GM21447 (cell line): ENCODE results near the gene KPNA4.
"Not testable (repeated sequence)": the region's sequence is repeated elsewhere in the genome, so short reads cannot be mapped to it uniquely, and the experiment has no call there.

ENCODE experiments used
- ATAC-seq: cut with Tn5 transposase; IDR thresholded peaks from one replicate; pipeline ENCODE4 v1.9.1; 2021; ENCODE audit not compliant: unreplicated experiment

Gene KPNA4

DNA sequence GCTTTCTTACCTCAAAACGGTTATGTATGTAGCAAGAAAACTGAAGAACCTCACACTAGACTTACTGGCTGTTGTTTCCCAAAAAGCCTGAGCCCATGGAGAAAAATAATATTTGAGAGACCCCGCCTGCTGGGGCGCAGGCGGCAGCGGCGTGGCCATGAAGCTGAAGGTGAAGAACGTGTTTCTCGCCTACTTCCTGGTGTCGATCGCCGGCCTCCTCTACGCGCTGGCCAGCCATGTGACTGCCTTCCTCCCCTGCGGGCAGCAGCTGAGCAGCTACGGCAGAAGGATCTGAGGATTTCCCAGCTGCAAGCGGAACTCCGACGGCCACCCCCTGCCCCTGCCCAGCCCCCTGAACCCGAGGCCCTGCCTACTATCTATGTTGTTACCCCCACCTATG lies 113.1 kb downstream of the KPNA4 start:
- not testable (repeated sequence) for ATAC-seq

DNA sequence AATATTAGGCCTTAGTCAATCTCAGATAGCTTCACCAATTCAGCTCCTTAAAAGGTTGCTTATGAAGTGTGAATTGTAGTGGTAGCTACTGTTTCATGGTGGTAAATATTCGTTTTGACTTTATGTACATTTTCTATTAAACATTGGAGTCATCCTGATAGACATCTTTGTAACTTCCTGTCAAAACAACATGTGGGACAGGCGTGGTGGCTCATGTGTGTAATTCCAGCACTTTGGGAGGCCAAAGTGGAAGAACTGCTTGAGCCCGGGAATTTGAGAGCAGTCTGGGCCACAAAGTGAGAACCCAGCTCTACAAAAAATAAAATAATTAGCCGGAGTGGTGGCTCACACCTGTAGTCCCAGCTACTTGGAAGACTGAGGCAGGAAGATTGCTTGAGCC lies 113.8 kb downstream of the KPNA4 start:
- ATAC-seq = no peak

DNA sequence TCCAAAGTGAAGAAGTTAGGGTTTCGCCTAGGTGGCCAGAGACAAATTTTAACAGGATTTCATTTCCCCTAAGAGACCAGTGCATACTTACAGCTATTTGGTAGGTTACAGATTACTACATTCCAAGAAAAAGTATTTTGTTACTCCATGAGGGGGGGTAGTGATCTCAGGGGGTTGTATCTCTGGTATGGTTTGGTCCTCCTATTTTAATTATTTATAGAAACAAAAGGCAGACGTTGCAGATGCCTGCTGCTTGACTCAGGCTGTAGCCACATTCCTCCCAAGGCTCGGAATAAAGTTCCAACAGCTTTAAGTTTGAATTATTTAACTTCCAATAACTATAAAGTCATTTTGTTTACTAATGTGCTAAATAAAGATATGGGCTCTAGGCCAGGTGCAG lies 114.5 kb downstream of the KPNA4 start:
- no peak for ATAC-seq

DNA sequence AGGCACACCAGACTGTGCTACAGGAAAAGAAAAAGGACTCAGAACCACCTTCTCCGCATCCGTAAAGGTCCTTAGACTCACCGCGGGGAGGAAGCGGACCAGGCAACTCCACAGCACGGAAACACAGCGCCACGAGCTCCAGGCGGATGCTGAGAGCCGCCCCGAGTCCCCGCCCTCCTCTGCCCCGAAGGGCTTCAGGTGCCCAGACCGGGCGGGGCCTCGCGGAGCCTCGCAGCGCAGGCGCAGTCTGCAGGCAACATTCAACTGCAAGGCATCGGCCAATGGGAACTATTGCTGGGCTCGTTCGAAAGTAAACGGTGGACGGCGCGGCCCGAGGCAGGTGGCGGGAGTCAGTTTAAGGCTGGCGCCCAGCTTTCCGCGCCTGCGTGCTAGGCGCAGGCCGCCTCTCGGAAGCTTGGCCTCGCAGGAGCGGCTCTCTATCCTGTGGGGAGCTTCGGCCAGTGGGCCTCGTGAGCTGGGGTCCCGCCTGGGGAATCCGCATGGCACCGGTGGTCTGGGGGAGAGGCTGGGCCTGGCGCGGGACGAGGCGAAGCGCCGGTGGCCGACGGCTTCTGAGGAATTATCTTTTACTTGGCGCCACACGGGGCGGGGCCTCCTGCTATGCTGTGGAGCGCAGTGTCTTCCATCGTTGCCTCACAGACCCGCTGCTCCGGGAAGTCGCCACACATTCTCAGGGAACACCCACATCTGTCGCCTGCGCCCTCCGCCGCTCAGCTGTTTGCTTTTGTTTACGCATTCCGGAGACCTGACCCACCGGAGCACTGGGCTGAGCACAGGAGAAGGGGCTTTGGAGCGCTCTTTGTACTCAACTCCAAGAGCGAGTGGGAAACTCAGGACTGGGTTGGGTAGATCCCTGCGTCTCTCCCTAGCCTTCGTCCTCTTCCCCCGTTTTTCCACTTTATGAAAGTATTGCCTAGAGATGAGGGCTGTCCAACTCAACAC lies 115.5 kb downstream of the KPNA4 start, which contains the start of gene TRIM59:
TSS of gene TRIM59 (minus strand) at position 151 of the 963 bp plus-strand sequence. CDS start 10,603 bp downstream, outside the sequence.
- peak; percentile 88 for ATAC-seq

DNA sequence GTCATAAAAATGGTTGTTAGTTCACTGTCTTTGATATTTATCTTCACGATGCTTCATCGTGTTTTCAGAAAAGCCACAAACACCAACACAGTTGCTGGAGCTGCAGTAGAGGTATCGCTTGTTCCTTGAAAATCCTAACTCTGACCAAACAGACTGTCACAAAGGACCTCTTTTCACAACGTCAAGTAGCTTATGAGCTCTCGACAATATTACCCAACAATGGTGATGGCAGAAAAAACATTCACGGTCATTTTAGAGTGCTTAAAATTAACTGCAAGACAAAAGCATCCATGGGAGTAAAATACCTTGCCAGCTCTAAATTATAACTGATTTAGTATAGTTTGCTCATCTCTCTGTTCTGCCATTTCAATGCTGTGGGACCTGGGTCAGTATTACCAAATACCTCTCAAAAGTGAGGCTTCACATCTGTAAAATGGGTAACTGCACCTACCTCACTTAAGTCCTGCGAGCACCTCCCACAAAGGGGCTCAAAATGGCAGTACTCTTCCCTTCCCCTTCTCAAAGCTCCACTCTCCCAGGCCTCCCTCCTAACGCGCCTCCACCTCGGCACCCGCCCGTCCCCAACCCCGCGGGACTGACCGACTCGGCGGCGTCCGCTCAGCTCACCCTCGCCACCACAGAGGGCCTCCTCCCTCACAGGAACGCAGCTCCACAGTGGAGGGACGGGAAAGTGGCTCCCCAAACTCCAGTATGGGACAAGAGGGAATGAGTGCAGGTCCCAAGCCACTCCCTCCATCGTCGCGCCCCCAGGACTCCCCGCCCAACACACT lies 116.3 kb downstream of the KPNA4 start:
- ATAC-seq = peak; percentile 40

- no peak for ATAC-seq
Measured at GRCh38 chr3:160447544-160447943, 117.8 kb downstream of the KPNA4 start.

GRCh38 chr3:160446522-160447056 lies 118.8 kb downstream of the KPNA4 start:
- no peak for ATAC-seq

GRCh38 chr3:160445854-160446253 lies 119.5 kb downstream of the KPNA4 start:
- ATAC-seq = no peak
